Uterus (tissue), 4 donors: ENCODE data around the gene R3HDM2. TPM values are rescaled to one million over a fixed set of nuclear protein-coding genes. Genes with fewer than 3 reads are reported as not detected.

Experiments used
- DNase-seq, 2 donors: peaks; one replicate each; pipeline ENCODE4 v3.0.0-alpha.2; 2019 to 2020
- H3K27ac ChIP-seq, 2 donors: fragments of 200-600 bp; sonication (generic); 1 replicate in 1 of 2; 2 replicates in 1 of 2; pipeline ENCODE4 v1.5.1; 2016 to 2018
- H3K27me3 ChIP-seq, 2 donors: fragments of 200-600 bp; sonication (generic); one replicate each; pipeline ENCODE4 v1.5.1; 2018 to 2019; ENCODE audit warnings: control low read depth in 1 of 2
- H3K36me3 ChIP-seq, 2 donors: fragments of 200-600 bp; sonication (generic); one replicate each; pipeline ENCODE4 v1.5.1; 2019; ENCODE audit warnings: control low read depth in 1 of 2
- H3K4me1 ChIP-seq, 2 donors: fragments of 200-600 bp; sonication (generic); one replicate each; pipeline ENCODE4 v1.5.1; 2018 to 2019; ENCODE audit warnings: control low read depth in 1 of 2
- H3K4me3 ChIP-seq, 2 donors: fragments of 200-600 bp; sonication (generic); 1 replicate in 1 of 2; 2 replicates in 1 of 2; pipeline ENCODE4 v1.5.1; 2018 to 2019; ENCODE audit warnings: mild to moderate bottlenecking in 1 of 2
- H3K9me3 ChIP-seq, 2 donors: fragments of 200-600 bp; sonication (generic); one replicate each; pipeline ENCODE4 v1.5.1; 2019; ENCODE audit warnings: control low read depth in 1 of 2
- CTCF ChIP-seq, 4 experiments: fragments of 200-600 bp in 2 of 4; fragments of 450-650 bp in 2 of 4; sonication (generic) in 2 of 4; IDR thresholded peaks; one replicate each; pipeline ENCODE4 v1.5.1; 2016 to 2019; ENCODE audit warnings: antibody characterized with exemption in 4 of 4, mild to moderate bottlenecking in 2 of 4, moderate library complexity in 1 of 4
- POLR2A ChIP-seq, 2 donors: fragments of 450-650 bp; IDR thresholded peaks; one replicate each; pipeline ENCODE4 v1.6.1; 2016; ENCODE audit warnings: antibody characterized with exemption in 2 of 2, mild to moderate bottlenecking in 1 of 2, moderate library complexity in 1 of 2
- intact Hi-C: fragments of 100-400 bp; cut with DNase I; formaldehyde crosslinking; loops from one replicate; pipeline ENCODE4 v1.15.1; 2023; ENCODE audit warnings: low total_unique reads
- total RNA-seq, 4 donors: library from RNA; depleted of rRNA in 3 of 4; stranded (reverse); fragments of >200 nt in 3 of 4; gene quantifications; one replicate each; pipeline versions ENCODE4 v1.1.0 to v1.2.4, GENCODE V29; 2014 to 2023
- donor health status: DM: yes; HTN: yes; CAD: no.

R3HDM2 gene
- total RNA-seq, 4 donors from 2014 or later: 9.4 to 89.0 (median 34.2) TPM

- H3K27me3 ChIP-seq: no peaks in the 10 kb centered on the region
- H3K4me3 ChIP-seq: no peak overlapping the region
- H3K36me3 ChIP-seq: no peaks in the 10 kb centered on the region
- H3K9me3 ChIP-seq: no peaks in the 10 kb centered on the region
- peaks cover 3 to 17% of the 10 kb centered on the region in 2 donors for H3K4me1 ChIP-seq
- H3K27ac ChIP-seq: no peak overlapping the region
- no peak for DNase-seq
- intact Hi-C loops: no loop called here
- TF ChIP-seq CTCF (IDR thresholded peaks at IDR 0.05): peak in 1 of 4 experiments; percentile 37
- no peak for TF ChIP-seq POLR2A (IDR thresholded peaks at IDR 0.05)
These were observed 25.4 kb upstream of the R3HDM2 start for GRCh38 chr12:57456145-57456700.

DNA sequence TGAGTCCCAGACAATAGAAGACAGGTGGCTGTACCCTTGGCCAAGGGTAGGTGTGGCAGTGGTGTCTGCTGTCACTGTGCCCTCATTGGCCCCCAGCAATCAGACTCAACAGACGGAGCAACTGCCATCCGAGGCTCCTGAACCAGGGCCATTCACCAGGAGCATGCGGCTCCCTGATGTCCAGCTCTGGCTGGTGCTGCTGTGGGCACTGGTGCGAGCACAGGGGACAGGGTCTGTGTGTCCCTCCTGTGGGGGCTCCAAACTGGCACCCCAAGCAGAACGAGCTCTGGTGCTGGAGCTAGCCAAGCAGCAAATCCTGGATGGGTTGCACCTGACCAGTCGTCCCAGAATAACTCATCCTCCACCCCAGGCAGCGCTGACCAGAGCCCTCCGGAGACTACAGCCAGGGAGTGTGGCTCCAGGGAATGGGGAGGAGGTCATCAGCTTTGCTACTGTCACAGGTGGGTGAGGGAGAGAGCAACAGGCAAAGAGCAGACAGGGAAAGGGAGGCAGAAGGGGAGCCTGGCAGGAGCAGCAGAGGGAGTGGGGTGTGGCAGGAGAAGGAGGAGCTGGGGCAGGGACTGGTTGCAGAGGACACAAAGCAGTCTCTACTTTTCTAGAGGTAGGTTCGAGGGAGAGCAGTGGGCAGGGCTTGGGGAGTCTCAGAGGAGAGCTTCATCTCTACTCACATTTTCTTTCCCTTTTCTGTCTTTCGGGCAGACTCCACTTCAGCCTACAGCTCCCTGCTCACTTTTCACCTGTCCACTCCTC lies 24.7 kb upstream of the R3HDM2 start:
- Histone ChIP-seq H3K36me3 (no peaks in the 10 kb centered on the region), H3K4me1 (peaks cover 2 to 10% of the 10 kb centered on the region in 2 donors), H3K27ac (no peak overlapping the region), H3K4me3 (no peak overlapping the region), H3K27me3 (no peaks in the 10 kb centered on the region), H3K9me3 (no peaks in the 10 kb centered on the region)
- intact Hi-C loops: no loop called here
- no peak for DNase-seq
- no peak for TF ChIP-seq POLR2A (IDR thresholded peaks at IDR 0.05)
- no peak for TF ChIP-seq CTCF (IDR thresholded peaks at IDR 0.05)

DNA sequence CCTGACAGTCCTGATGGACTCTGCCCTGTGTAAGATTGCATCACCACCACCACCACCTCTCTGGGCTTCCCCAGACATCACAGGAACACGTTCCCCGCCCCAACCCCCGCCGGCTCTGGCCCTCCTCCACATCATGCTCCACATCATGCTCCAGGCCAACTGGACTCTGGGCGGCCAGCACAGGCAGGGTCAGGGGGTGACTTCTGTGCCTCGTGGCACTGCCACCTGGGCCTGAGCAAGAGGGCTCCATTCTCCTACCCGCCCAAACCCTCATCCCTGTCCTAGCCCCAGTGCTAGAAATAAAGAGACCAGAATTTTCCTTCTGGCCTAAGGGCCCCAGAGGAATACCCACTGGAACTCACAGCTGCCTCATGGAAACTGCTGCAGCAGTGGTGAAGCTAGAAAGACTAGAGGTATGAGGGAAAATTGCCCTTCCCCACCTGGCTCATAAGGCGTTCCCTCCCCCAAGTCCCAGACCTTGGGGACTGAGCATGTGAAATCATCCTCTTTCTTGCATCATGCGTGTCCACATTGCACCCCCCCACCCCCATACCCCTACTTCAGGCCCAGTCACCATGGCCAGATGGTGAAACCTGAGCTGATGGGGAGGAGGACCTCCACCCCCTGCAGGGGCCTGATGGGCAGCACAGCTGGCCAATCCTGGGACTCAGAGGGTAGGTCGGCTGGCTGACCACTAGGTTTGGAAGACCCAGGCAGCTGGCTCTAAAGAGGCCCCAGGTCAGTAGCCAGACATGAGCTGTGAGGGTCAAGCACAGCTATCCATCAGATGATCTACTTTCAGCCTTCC lies 23.9 kb upstream of the R3HDM2 start, which contains the start of gene INHBE:
Gene INHBE, plus strand, starts transcription at position 742 of the 808 bp plus-strand sequence. CDS start 230 bp downstream, outside the sequence.
- H3K27ac ChIP-seq: no peak within 1 kb of the TSS
- TF ChIP-seq CTCF (IDR thresholded peaks at IDR 0.05) (no peak), POLR2A (IDR thresholded peaks at IDR 0.05) (no peak)
- peaks cover 0 to 7% of the 10 kb centered on the region in 2 donors for H3K4me1 ChIP-seq
- H3K9me3 ChIP-seq: no peaks in the 10 kb centered on the region
- H3K4me3 ChIP-seq: no peak within 1 kb of the TSS
- H3K27me3 ChIP-seq: no peaks in the 10 kb centered on the region
- intact Hi-C loops: no loop called here
- no peak for DNase-seq
- no peaks in the 10 kb centered on the region for H3K36me3 ChIP-seq

DNA sequence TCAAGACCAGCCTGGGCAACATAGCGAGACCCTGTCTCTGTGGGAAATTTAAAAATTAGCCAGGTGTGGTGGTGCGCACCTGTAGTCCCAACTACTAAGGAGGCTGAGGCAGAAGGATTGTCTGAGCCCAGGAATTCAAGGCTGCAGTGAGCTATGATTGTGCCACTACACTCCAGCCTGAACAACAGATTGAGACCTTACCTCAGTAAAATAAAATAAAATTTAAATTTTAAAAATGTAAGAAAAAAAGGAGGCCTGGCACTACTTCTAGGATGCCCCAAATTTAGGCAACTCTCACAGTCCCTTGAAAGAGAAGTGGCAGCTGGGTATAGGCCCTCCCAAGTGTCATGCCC lies 23.3 kb upstream of the R3HDM2 start:
- peaks cover 0 to 7% of the 10 kb centered on the region in 2 donors for H3K4me1 ChIP-seq
- H3K9me3 ChIP-seq: no peaks in the 10 kb centered on the region
- TF ChIP-seq POLR2A (IDR thresholded peaks at IDR 0.05) (no peak), CTCF (IDR thresholded peaks at IDR 0.05) (no peak)
- H3K27ac ChIP-seq: no peak overlapping the region
- no peaks in the 10 kb centered on the region for H3K27me3 ChIP-seq
- no peak for DNase-seq
- intact Hi-C loops: no loop called here
- H3K36me3 ChIP-seq: no peaks in the 10 kb centered on the region
- H3K4me3 ChIP-seq: no peak overlapping the region
